ENCODE measurements around the gene KIF4A.

KIF4A gene

GRCh38 chrX:70437921-70438665 lies 148.2 kb downstream of the KIF4A start:
- DNase-seq (ENCODE audit: low read depth in 2 of 2): no peak

GRCh38 chrX:70439016-70439415 lies 149.1 kb downstream of the KIF4A start:
- no peak for DNase-seq (ENCODE audit: low read depth in 2 of 2)

- no peak for DNase-seq (ENCODE audit: low read depth in 2 of 2)
These were observed 152.3 kb downstream of the KIF4A start for GRCh38 chrX:70442224-70442623.

- DNase-seq (ENCODE audit: low read depth in 2 of 2): no peak
These were observed 154.5 kb downstream of the KIF4A start, which contains the start of gene DLG3 for GRCh38 chrX:70444326-70444945. DLG3 (plus strand) TSS chrX:70444835; CDS start chrX:70445202, 367 bp downstream.

- no peak for DNase-seq (ENCODE audit: low read depth in 2 of 2)
These were observed 155.2 kb downstream of the KIF4A start for GRCh38 chrX:70444946-70445656.

GRCh38 chrX:70445951-70446350 lies 156.0 kb downstream of the KIF4A start:
- no peak for DNase-seq (ENCODE audit: low read depth in 2 of 2)

- DNase-seq (ENCODE audit: low read depth in 2 of 2): no peak
These were observed 156.8 kb downstream of the KIF4A start for GRCh38 chrX:70446380-70447350.

- DNase-seq (ENCODE audit: low read depth in 2 of 2): no peak
These were observed 159.6 kb downstream of the KIF4A start for GRCh38 chrX:70449457-70449966.

- DNase-seq (ENCODE audit: low read depth in 2 of 2): no peak
These were observed 162.3 kb downstream of the KIF4A start for GRCh38 chrX:70452143-70452733.

- no peak for DNase-seq (ENCODE audit: low read depth in 2 of 2)
These were observed 163.2 kb downstream of the KIF4A start for GRCh38 chrX:70453024-70453618.

- no peak for DNase-seq (ENCODE audit: low read depth in 2 of 2)
These were observed 164.8 kb downstream of the KIF4A start for GRCh38 chrX:70454441-70455365.

- no peak for DNase-seq (ENCODE audit: low read depth in 2 of 2)
These were observed 165.7 kb downstream of the KIF4A start for GRCh38 chrX:70455366-70456202.

- no peak for DNase-seq (ENCODE audit: low read depth in 2 of 2)
These were observed 166.4 kb downstream of the KIF4A start for GRCh38 chrX:70456256-70456655.

- DNase-seq (ENCODE audit: low read depth in 2 of 2): no peak
These were observed 171.1 kb downstream of the KIF4A start for GRCh38 chrX:70461026-70461425.

GRCh38 chrX:70464051-70464450 lies 174.1 kb downstream of the KIF4A start:
- no peak for DNase-seq (ENCODE audit: low read depth in 2 of 2)

GRCh38 chrX:70466968-70467367 lies 177.1 kb downstream of the KIF4A start:
- no peak for DNase-seq (ENCODE audit: low read depth in 2 of 2)

GRCh38 chrX:70468709-70469108 lies 178.8 kb downstream of the KIF4A start:
- no peak for DNase-seq (ENCODE audit: low read depth in 2 of 2)

Measured in fibroblast of skin of left biceps (primary cell).